Measurements from ENCODE around the gene ZNF138.
"Not testable (repeated sequence)": the region's sequence is repeated elsewhere in the genome, so short reads cannot be mapped to it uniquely, and the experiment has no call there.

The ZNF138 gene

DNA sequence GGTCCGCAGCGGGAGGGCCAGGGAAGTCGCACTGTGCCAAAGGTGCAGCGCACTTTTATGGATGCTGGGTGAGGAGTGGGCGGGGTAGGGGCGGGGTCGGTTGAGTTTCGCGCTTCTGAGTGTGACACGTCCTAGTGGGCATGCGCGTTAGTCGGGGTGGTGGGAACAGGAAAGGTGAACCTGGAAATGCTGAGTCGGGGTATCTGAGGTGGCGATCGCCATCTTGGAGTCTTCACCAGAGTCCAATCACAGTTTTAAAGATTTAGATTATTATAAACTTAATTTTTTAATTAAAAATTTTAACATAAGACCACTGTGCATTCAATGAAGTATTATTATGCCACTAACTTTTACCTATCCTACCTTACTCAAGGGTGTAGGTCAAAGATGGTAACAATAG, 45.7 kb downstream of the ZNF138 start:
- DNase-seq: no peak

DNA sequence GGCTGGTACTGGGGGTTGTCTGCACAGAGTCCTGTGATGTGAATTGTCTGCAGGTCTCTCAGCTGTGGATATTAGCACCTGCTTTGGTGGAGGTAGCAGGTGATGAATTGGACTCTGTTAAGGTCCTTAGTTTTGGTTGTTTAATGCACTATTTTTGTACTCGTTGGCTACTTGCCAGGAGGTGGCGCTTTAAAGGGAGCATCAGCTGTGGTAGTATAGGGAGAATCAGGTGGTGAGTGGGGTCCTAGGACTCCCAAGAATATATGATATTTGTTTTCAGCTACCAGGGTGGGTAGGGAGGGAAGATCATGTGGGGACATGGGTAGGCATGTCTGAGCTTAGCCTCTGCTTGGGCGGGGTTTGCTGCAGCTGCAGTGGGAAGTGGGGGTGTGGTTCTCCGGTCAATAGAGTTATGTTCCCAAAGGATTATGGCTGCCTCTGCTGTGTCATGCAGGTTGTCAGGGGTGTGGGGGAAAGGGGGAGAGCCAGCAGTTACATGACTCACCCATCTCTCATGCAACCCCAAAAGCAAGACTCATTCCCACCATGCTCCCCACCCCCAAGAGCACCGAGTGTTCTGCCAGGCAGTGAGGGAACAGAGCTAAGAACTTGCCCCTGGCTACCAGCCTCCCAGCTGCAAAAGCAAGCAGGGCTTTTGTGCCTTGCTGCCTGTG, 55.2 kb downstream of the ZNF138 start:
- no peak for DNase-seq

DNA sequence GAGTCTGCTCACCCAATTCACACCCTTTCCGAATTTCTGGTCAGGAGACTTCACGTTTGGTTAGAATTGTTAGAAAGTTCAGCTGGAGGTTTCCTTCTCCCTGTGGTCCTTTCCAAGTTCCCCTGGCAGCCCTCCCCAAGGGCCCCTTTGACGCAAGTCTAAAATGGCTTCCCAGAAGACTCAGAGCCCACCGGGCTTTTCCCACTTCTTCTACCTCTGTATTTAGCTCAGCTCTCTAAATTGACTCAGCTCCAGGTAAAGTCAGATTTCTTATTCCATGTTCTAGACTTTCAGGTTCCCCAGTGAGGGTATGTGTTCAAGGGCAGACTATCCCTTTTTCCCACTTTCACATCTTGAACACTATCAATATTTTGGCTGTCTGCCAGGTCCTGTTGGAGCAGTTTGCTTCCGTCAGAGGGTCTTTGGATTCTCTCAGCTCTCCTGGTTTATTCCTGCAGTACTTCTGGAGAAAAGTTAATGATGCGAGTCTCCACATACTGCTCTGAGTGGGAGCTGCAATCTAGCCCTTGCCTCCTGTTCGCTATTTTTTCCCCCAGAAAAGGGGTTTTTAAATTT, 55.8 kb downstream of the ZNF138 start:
- DNase-seq: no peak

DNA sequence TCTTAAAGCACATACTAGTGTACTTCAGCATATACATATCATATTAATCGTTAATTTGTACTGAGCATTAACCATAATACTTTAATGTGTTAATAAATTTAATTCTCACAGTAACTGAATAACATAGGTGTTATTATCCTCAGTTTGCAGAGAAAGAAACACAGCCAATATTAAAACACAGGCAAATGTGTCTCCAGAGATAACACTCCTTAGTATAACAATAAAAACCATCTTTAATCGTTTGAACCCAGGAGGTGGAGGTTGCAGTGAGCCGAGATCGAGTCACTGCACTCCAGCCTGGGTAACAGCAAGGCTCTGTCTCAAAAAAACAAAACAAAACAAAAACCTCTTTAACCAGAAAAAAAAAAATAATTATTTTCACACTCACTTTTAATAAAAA, 59.5 kb downstream of the ZNF138 start:
- no peak for DNase-seq

DNA sequence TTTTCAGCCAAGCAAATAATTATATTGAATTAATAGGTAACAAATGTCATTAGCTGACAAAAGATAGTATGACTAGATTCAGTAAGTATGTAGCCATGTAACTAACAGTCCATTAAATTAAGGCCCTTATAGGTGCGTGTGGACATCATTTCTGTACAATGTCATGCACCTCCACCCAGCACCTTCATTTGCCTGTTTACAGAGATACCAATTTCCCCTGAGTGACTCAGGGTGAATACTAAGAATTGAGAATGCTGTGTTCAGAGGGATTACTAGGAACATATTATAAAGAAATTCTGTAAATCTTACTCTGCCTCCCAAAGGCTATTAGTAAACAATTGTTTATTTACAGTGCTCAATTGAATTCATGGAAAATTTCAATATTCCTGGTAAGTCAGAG, 60.7 kb downstream of the ZNF138 start:
- DNase-seq: no peak

DNA sequence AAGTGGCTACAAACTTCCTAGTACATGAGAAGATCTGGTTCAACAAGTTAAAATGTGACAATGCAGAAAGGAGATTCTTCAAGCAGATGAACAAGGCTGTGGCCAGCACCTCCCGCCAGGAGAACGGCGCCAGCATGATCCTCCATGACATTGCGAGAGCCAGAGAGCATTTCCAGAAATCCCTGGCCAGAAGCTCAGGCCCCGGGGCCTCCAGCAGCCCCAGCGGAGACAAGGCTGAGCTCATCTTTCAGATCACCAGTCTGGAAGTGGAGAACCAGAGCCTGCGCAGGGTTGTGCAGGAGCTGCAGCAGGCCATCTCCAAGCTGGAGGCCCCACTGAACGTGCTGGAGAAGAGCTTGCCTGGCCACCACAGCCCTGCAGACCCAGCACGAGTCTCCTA, 68.8 kb downstream of the ZNF138 start:
- no peak for DNase-seq

DNA sequence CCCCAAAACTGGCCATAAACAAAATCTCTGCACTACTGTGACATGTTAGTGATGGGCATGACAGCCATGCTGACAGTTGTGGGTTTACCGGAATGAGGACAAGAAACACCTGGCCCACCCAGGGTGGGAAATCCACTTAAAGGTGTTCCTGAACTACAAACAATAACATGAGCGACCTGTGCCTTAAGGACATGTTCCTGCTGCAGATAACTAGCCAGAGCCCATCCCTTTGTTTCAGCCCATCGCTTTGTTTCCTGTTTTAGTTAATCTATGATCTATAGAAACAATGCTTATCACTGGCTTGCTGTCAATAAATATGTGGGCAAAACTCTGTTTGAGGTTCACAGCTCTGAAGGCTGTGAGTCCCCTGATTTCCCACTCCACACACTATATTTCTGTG, 69.3 kb downstream of the ZNF138 start:
- DNase-seq: not testable (repeated sequence)

DNA sequence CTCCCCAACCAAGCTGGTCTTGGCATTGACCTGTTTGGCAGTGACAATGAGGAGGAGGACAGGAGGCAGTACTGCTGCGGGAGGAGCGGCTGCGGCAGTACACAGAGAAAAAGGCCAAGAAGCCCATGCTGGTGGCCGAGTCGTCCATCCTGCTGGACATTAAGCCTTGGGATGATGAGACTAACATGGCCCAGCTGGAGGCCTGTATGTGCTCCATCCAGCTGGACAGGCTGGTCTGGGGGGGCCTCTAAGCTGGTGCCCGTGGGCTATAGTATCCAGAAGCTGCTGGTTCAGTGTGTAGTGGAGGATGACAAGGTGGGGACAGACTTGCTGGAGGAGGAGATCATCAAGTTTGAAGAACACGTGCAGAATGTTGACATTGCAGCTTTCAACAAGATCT, 69.7 kb downstream of the ZNF138 start:
- no peak for DNase-seq

DNA sequence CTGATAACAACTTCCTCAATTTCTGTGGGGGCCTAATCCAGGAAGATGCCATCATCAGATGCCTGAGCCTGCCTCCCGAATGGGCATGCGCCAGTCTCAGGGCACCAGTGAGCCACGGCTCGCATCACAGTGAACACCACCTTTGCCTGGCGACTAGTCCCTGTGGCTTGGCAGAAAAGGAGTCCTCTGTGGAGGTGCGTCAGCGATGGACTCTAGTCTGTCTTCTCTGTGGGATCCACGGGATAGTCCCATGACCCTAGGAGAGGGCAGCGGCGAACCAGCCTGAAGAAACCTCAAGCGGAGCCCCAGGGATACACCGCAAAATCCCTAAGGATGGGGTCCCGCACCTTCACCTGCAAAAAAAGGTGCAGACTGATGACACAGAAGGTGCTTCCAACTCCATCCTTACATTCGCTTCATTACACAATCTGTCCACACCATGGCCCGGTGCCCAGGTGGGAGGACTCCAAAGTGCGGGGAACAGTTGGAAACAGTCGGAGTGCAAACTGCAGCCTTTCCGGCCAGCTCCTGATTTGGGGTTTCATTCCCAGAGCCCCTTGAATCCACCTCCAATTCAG, 73.7 kb downstream of the ZNF138 start:
- no peak for DNase-seq

DNA sequence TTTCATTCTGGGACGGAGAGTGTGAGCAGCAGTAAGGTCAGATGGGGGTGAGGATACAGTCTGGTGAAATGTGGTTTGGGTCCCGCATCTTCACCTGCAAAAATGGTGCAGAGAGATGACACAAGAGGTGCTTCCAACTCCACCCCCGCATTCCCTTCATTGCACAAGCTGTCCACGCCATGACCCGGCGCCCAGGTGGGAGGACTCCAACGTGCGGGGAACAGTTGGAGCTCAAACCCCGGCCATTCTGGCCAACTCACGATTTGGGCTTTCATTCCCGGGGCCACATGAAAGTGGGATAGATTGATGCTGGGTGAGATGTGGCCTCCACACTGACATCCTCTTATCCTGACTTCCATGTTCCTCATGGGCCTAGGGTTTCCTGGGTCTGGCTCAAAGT, 74.3 kb downstream of the ZNF138 start:
- DNase-seq: no peak

DNA sequence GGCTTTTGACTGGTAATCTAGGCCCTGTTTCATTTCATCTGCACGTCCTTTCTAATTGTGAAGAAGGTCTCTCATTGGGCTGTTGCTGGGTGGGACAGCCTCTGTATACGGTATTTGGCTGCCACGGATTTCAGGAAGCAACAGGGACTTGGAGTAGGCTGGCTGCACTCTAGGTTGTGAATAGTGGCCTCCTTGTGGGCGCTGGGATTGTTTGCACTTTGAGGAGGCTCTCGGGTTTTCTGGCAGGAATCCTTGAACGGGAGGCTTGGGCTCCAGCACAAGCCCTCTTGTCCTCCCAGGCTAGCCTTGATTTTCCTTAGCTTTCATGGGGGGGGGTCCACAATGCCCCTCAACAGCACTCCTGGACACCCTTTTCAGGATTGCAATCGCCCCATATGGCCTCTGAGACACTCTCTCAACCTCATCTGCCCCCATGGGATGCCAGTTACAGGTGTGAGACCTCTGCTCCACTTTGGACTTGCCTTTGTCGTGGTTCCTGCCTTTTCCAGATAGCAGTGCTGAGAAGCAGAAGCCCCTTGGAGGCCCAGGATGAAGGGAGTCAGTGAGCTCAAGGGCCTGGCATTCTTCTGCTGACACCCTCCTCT, 75.0 kb downstream of the ZNF138 start:
- no peak for DNase-seq

DNA sequence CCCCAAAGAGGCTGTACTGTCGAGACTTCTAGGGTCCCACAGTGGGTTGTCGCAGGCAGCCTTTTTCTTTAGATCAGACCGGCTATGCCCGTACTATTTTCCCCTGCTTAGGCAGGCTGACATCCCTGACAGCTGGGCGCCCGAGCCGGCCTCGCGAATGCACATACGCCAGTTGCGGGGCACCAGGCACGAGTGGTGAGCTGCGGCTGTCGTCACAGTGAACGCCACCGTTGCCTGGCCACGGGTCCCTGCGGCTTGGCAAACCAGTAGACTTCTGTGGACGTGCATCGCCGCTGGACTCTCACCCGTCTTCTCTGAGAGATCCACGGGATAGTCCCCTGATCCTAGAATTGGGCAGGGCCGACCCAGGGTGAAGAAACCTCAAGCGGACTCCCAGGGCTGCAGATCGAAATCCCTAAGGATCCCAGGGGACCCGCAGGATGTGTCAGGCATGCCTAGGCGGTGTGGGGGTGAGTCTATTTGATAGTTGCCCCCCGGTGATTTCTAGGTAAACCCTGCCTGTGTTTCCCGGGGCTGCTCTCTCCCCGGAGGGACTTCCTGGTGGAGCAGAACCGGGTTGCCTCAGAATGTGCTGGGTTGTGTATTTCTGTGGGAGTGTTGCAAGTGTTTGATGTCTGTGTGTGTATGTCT, 75.8 kb downstream of the ZNF138 start:
- DNase-seq: no peak

DNA sequence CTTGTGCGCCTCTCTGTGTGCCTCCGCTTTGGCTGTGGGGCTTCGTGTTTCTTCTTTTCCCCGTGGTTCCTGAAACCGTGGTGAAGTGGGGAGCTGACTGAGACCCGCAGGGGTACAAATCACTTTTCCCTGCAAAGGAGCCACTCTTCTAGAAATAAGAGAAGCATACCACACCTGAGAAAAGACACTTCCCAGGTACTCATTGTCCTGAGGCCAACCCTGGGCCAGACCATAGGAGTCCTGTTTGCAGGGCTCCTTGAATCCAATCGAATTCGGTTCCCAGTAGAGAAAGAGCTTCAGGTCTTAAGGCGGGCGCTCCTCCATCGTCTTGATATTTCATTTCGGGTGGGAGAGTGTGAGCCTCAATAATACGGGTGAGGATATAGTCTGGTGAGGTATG, 76.4 kb downstream of the ZNF138 start:
- DNase-seq: no peak

DNA sequence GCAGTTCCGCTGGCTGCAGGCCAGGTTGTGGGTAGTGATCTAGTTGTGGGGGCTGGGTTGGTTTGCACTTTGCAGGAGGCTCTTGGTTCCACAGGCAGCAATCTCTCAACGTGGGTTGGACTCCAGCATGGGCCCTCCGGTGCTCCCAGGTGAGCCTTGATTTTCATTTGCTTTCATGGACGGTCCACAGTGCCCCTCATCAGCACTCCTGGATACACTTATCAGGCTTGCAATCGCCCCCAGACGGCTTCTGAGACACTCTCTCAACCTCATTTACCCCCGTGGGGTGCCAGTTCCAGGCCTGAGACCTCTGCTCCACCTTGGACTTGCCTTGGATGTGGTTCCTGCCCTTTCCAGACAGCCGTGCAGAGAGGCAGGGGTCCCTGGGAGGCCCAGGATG, 77.5 kb downstream of the ZNF138 start:
- DNase-seq: no peak

DNA sequence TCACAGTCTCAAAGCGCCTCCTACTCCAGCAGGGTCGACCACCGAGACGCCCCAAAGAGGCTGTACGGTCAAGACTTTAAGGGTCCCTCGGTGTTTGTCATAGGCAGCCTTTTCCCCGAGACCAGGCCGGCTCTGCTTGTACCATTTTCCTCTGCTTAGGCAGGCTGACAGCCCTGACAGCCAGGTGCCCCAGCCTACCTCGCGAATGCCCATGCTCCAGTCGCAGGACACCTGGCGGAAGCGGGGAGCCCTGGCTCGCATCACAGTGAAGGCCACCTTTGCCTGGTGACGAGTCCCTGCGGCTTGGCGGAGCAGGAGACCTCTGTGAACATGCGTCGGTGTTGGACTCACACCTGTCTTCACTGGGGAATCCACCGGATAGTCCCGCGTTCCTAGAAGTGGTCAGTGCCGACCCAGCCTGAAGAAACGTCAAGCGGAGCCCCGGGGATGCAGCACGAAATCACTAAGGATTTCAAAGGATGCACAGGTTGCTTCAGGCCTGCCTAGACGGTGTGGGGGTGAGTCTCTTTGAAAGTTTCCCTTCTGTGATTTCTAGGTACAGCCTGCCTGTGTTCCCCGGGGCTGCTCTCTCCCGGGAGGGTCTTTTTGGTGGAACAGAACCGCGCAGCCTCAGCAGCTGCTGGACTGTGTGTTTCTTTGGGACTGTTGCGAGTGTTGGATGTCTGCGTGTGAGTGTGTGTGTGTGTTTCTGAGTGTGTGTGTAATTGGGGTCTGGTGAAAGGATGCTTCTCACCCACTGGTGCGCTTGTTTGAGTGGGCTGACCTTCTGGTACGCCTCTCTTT, 78.3 kb downstream of the ZNF138 start:
- no peak for DNase-seq

DNA sequence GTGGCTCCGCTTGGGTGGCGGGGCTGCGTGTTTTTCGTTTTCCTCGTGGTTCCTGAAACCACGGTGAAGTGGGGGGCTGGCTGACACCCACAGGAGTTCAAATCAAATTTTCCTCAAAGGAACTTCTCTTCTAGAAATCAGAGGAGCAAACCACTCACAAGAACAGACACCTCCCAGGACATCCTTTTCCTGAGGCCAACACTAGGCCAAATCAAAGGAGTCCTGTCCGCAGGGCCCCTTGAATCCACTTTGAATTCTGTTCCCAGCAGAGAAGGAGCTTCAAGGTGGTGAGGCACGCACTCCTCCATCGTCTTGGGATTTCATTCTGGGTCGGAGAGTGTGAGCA, 78.9 kb downstream of the ZNF138 start:
- DNase-seq: no peak

DNA sequence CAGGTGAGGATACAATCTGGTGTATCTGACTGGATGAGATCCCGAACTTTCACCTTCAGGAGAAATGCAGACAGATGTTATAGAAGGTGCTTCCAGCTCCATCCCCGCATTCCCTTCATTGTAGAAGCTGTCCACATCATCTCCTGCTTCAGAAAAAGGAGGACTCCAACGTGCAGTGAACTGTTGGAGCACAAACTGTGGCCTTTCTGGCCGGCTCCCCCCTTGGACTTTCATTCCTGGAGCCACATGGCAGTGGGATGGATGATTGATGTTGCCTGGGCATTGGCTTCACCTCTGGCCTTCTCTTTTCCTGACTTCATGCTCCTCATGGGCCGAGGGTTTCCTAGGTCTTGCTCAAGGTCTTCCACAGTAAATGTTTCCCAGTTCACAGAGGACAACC, 79.3 kb downstream of the ZNF138 start:
- no peak for DNase-seq

DNA sequence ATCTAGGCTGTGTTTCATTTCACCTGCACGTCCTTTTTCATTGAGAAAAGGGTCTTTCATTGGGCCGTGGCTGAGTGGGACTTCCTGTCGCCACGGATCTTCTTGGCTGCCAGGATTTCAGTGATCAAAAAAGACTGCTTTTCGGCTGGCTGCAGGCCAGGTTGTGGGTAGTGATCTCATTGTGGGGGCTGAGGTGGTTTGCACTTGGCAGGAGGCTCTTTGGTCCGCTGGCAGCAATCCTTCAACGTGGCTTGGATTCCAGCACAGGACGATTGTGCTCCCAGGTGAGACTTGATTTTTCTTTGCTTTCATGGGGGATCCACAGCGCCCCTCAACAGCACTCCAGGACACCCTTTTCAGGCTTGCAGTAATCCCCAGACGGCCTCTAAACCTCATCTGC, 79.9 kb downstream of the ZNF138 start:
- DNase-seq: no peak

DNA sequence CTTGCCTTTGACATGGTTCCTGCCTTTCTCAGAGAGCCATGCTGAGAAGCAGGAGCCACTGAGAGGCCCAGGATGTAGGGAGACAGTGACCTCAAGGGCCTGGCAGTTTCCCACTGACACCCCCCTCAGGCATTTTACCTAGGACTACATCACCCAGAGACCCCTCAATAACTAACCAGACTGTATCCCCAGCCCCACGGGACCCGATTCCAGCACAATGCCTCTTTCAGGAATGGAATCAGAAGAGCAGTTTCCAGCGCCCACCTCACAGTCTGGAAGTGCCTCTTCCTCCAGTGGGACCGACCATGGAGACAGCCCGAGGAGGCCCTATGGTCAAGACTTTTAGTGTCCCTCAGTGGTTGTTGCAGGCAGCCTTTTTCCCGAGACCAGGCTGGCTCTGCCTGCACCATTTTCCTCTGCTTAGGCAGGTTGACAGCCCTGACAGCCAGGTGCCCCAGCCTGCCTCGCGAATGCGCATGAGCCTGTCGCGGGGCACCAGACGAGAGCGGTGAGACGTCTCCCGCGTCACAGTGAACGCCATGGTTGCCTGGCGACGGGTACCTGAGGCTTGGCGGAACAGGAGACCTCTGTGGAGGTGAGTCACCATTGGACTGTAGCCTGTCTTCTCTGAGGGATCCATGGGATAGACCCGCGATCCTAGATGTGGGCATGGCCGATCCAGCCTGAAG, 80.5 kb downstream of the ZNF138 start:
- DNase-seq: no peak

DNA sequence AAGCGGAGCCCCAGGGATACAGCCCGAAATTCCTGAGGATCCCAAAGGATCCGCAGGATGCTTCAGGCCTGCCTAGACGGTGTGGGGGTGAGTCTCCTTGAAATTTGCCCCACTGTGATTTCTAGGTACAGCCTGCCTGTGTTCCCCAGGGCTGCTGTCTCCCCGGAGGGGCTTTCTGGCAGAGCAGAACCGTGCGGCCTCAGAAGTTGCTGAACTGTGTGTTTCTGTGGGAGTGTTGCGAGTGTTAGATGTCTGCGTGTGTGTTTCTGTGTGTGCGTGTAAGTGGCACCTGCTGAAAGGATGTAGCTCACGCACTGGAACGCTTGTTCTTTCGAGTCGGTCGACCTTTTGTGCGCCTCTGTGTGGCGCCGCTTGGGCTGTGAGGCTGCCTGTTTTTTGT, 81.0 kb downstream of the ZNF138 start:
- DNase-seq: no peak

DNA sequence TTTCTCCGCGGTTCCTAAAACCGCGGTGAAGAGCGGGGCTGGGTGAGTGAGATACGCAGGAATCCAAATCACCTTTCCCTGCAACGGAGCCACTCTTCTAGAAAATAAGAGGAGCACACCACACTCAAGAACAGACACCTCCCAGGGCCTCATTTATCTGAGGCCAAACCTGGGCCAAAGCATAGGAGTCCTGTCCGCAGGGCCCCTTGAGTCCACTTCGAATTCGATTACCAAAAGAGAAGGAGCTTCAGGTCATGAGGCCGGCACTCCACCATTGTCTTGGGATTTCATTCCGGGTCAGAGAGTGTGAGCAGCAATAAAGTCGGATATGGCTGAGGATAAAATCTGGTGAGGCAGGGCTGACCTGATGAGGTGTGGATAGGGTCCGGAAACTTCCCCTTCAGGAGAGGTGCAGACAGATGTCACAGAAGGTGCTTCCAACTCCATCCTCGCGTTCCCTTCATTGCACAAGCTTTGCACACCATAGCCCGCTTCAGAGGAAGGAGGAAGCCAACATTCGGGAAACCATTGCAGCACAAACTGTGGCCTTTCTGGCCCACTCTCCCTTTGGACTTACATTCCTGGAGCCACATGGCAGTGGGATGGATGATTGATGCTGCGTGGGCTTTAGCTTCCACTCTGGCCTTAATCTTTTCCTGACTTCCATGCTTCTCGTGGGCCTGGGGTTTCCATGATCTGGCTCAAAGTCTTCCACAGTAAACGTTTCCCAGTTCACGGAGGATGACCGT, 81.6 kb downstream of the ZNF138 start:
- no peak for DNase-seq
